CD14-positive monocyte (primary cell): Measurements from ENCODE around the gene GPC6. TPM values are rescaled to one million over a fixed set of nuclear protein-coding genes. Genes with fewer than 3 reads are reported as not detected.

ENCODE experiments used
- DNase-seq, 3 donors: peaks; one replicate each; pipeline ENCODE4 v3.0.0-alpha.2; 2011 to 2022
- H2AFZ ChIP-seq: 2 replicates; pipeline ENCODE4 v1.6.0; 2012; ENCODE audit warnings: mild to moderate bottlenecking, low read depth, low read length, inconsistent platforms; ENCODE audit not compliant: insufficient read depth, poor library complexity, severe bottlenecking
- H3K27ac ChIP-seq, 2 donors: 1 replicate in 1 of 2; 2 replicates in 1 of 2; pipeline ENCODE4 v1.5.1; 2012 to 2013; ENCODE audit warnings: low read length in 2 of 2, control low read depth in 1 of 2, inconsistent platforms in 1 of 2, low read depth in 1 of 2, mild to moderate bottlenecking in 1 of 2
- H3K27me3 ChIP-seq, 2 donors: one replicate each; pipeline versions ENCODE4 v1.6.0 to v1.6.1; 2011 to 2013; ENCODE audit warnings: low read length in 2 of 2; ENCODE audit not compliant: control insufficient read depth in 2 of 2, insufficient read depth in 2 of 2
- H3K36me3 ChIP-seq, 2 donors: replicated peaks in 1 of 2; 1 replicate in 1 of 2; 2 replicates in 1 of 2; pipeline versions ENCODE4 v1.5.1 to v1.6.1; 2012 to 2013; ENCODE audit warnings: low read length in 2 of 2, control low read depth in 1 of 2, inconsistent platforms in 1 of 2, mild to moderate bottlenecking in 1 of 2; ENCODE audit not compliant: insufficient read depth in 2 of 2, control insufficient read depth in 1 of 2
- H3K4me1 ChIP-seq, 2 donors: 1 replicate in 1 of 2; 2 replicates in 1 of 2; pipeline versions ENCODE4 v1.5.1 to v1.6.1; 2012 to 2013; ENCODE audit warnings: low read length in 2 of 2, control low read depth in 1 of 2, inconsistent platforms in 1 of 2, mild to moderate bottlenecking in 1 of 2, moderate library complexity in 1 of 2; ENCODE audit not compliant: insufficient read depth in 2 of 2, control insufficient read depth in 1 of 2
- H3K4me2 ChIP-seq: replicated peaks from 2 replicates; pipeline ENCODE3; 2012; ENCODE audit warnings: low read length, moderate library complexity, mild to moderate bottlenecking; ENCODE audit not compliant: poor library complexity, severe bottlenecking; ENCODE audit errors: extremely low read depth
- H3K4me3 ChIP-seq, 3 experiments: fragments of 200-600 bp in 1 of 3; sonication (generic) in 1 of 3; replicated peaks in 1 of 3; 1 replicate in 2 of 3; 2 replicates in 1 of 3; pipeline ENCODE4 v1.5.1; 2011 to 2013; ENCODE audit warnings: low read length in 3 of 3, mild to moderate bottlenecking in 3 of 3, control low read depth in 2 of 3, low read depth in 2 of 3, inconsistent platforms in 1 of 3, moderate library complexity in 1 of 3
- H3K79me2 ChIP-seq: 2 replicates; pipeline ENCODE4 v1.6.0; 2012; ENCODE audit warnings: mild to moderate bottlenecking, control low read depth, inconsistent platforms, low read length, moderate library complexity; ENCODE audit not compliant: insufficient read depth
- H3K9ac ChIP-seq: 2 replicates; pipeline ENCODE4 v1.6.0; 2017; ENCODE audit warnings: low read length, mild to moderate bottlenecking; ENCODE audit not compliant: insufficient read depth, poor library complexity, severe bottlenecking
- H3K9me3 ChIP-seq, 2 donors: replicated peaks in 1 of 2; 1 replicate in 1 of 2; 2 replicates in 1 of 2; pipeline versions ENCODE4 v1.5.1 to v1.6.1; 2012 to 2013; ENCODE audit warnings: low read length in 2 of 2, control low read depth in 1 of 2; ENCODE audit not compliant: control insufficient read depth in 1 of 2, insufficient read depth in 1 of 2
- H4K20me1 ChIP-seq: 2 replicates; pipeline ENCODE4 v1.6.0; 2012; ENCODE audit warnings: mild to moderate bottlenecking, low read length, control low read depth, moderate library complexity; ENCODE audit not compliant: insufficient read depth
- H3K27ac Mint-ChIP-seq, 7 donors: one replicate each; pipeline ENCODE4 v1.8.0; 2020; ENCODE audit warnings: mild to moderate bottlenecking in 7 of 7, mixed read lengths in 7 of 7, moderate library complexity in 6 of 7, inconsistent platforms in 2 of 7
- H3K27me3 Mint-ChIP-seq, 3 donors: one replicate each; pipeline ENCODE4 v1.8.0; 2021 to 2022; ENCODE audit warnings: low read depth in 3 of 3, mild to moderate bottlenecking in 3 of 3, mixed read lengths in 3 of 3, moderate library complexity in 3 of 3, inconsistent platforms in 1 of 3
- H3K36me3 Mint-ChIP-seq, 2 donors: one replicate each; pipeline ENCODE4 v1.8.0; 2020; ENCODE audit warnings: mixed read lengths in 2 of 2, inconsistent platforms in 1 of 2, mild to moderate bottlenecking in 1 of 2
- H3K4me1 Mint-ChIP-seq: one replicate; pipeline ENCODE4 v1.8.0; 2020; ENCODE audit warnings: mild to moderate bottlenecking, mixed read lengths
- H3K4me3 Mint-ChIP-seq, 2 donors: one replicate each; pipeline ENCODE4 v1.8.0; 2020; ENCODE audit warnings: mild to moderate bottlenecking in 2 of 2, mixed read lengths in 2 of 2, moderate library complexity in 1 of 2
- H3K9me3 Mint-ChIP-seq, 7 donors: one replicate each; pipeline ENCODE4 v1.8.0; 2020 to 2022; ENCODE audit warnings: mixed read lengths in 7 of 7, mild to moderate bottlenecking in 6 of 7, moderate library complexity in 6 of 7, inconsistent platforms in 2 of 7
- CTCF ChIP-seq: fragments of 200-600 bp; IDR thresholded peaks from one replicate; pipeline ENCODE4 v1.8.0; 2022; ENCODE audit warnings: antibody characterized with exemption, mild to moderate bottlenecking
- WGBS: methylation state at CpG from one replicate; pipeline ENCODE4 v1.1.5; 2013; ENCODE audit warnings: missing lambda C conversion rate; ENCODE audit not compliant: insufficient coverage; 5-methylcytosine and 5-hydroxymethylcytosine counted together
- intact Hi-C, 2 donors: fragments of 100-400 bp; cut with micrococcal nuclease; formaldehyde crosslinking; loops; one replicate each; pipeline versions ENCODE4 v1.15.0 to v1.15.1; 2023
- polyA plus RNA-seq, 3 donors: library from polyadenylated mRNA; depleted of rRNA in 1 of 3; unstranded in 2 of 3; stranded (reverse) in 1 of 3; fragments of 300-500 nt in 2 of 3; fragments of >200 nt in 1 of 3; fragmentation: Illumina TruSeq in 2 of 3; gene quantifications; 1 replicate in 2 of 3; 2 replicates in 1 of 3; pipeline ENCODE4 v1.2.3, GENCODE V29; 2012 to 2021

The GPC6 gene
- polyA plus RNA-seq, 3 donors: not detected

GRCh38 chr13:94270556-94270955, 1043.9 kb downstream of the GPC6 start:
- Histone ChIP-seq H3K4me2 (no peak overlapping the region), H3K4me1 (no peaks in the 10 kb centered on the region), H3K79me2 (no peaks in the 10 kb centered on the region), H3K9ac (no peak overlapping the region), H3K4me3 (no peak overlapping the region), H3K27me3 (no peaks in the 10 kb centered on the region), H3K27ac (no peak overlapping the region), H3K36me3 (no peaks in the 10 kb centered on the region), H2AFZ (no peak overlapping the region), H4K20me1 (no peaks in the 10 kb centered on the region), H3K9me3 (no peaks in the 10 kb centered on the region)
- Mint-ChIP-seq H3K27ac (no peak overlapping the region), H3K9me3 (peaks cover 0 to 6% (median 3%) of the 10 kb centered on the region in 7 donors), H3K4me1 (no peaks in the 10 kb centered on the region), H3K36me3 (no peaks in the 10 kb centered on the region), H3K27me3 (peaks cover 0 to 3% (median 0%) of the 10 kb centered on the region in 3 donors), H3K4me3 (no peak overlapping the region)
- intact Hi-C loops: no loop called here
- WGBS: no CpG with 5 or more reads among the region's 2 CpGs
- no peak for DNase-seq
- TF ChIP-seq CTCF: no peak

GRCh38 chr13:94272038-94272437, 1045.4 kb downstream of the GPC6 start:
- no peaks in the 10 kb centered on the region for H3K4me1 ChIP-seq
- no peak overlapping the region for H3K27ac Mint-ChIP-seq
- H3K9ac ChIP-seq: no peak overlapping the region
- no peaks in the 10 kb centered on the region for H3K9me3 ChIP-seq
- no peaks in the 10 kb centered on the region for H4K20me1 ChIP-seq
- H3K79me2 ChIP-seq: no peaks in the 10 kb centered on the region
- no peaks in the 10 kb centered on the region for H3K36me3 Mint-ChIP-seq
- H3K4me3 Mint-ChIP-seq: no peak overlapping the region
- no peaks in the 10 kb centered on the region for H3K27me3 ChIP-seq
- no peak overlapping the region for H3K4me3 ChIP-seq
- no peaks in the 10 kb centered on the region for H3K4me1 Mint-ChIP-seq
- H3K27me3 Mint-ChIP-seq: peaks cover 0 to 3% (median 0%) of the 10 kb centered on the region in 3 donors
- H3K36me3 ChIP-seq: no peaks in the 10 kb centered on the region
- H3K9me3 Mint-ChIP-seq: peaks cover 0 to 5% (median 4%) of the 10 kb centered on the region in 7 donors
- H3K4me2 ChIP-seq: no peak overlapping the region
- no peak for TF ChIP-seq CTCF
- WGBS: no CpG with 5 or more reads among the region's 2 CpGs
- intact Hi-C loops: no loop called here
- DNase-seq: no peak
- no peak overlapping the region for H3K27ac ChIP-seq
- H2AFZ ChIP-seq: no peak overlapping the region
